H54 (cell line): ENCODE data around the gene GYG2.
A peak's percentile ranks its signal among the peaks of the same experiment; 100 is the strongest.

ENCODE experiments used
- DNase-seq: peaks from one replicate; pipeline ENCODE4 v3.0.0; 2011; ENCODE audit warnings: low spot score, mixed read lengths; ENCODE audit not compliant: insufficient read length
- FAIRE-seq: peaks from 3 replicates; lab custom pipeline; 2011; peaks lifted over from hg19 to GRCh38; lab: Jason Lieb, UNC
- POLR2A ChIP-seq: IDR thresholded peaks from 2 replicates; pipeline ENCODE4 v1.6.1; 2011; ENCODE audit warnings: low read depth, mild to moderate bottlenecking, low read length

The GYG2 gene

DNA sequence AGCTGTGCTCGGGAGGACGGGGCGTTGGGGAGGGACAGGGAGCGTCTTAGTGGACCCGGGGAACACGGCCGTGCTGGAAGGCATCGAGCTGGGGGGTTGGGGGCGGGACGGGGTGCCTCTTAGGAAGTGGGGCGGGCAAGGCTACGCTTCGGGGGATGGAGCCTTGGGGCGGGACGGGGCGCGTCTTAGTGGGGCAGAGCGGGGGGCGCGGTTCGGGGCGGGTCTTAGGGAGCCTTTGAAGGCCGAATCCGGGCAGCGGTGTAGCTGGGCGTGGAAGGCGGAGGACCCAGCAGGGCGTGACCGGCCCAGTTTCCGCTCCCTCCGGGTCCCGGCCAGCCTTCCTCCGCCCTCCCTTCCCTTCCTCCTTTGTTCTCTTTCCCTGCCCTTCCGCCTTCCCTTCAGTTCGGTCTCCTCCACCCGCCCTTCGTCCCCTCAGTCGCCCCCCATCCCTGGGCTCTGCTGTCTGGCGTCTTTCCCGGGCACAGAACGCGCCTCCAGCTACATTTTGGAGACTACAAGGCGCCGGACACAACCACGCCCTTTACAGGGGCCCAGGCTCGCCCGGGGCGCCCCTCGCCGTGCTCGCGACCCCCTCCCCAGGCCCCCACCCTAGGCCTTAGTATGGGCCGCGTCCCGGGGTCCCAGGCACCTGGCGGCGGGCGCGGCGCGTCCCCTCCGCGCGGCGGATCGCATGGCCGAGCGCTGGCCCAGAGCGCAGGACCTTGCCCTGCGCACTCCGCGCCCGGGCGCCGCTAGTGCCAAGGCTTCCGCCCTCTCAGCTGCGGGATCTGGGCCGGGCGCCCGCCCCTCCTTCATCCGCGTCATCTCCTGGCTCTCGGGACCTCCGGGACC is 100.1 kb downstream of the GYG2 start, which contains the start of gene ARSD:
Gene ARSD (minus strand): TSS at position 757 of the 852 bp plus-strand sequence. CDS start 64 bp downstream, at position 693.
- FAIRE-seq (no peak), DNase-seq (peak; percentile 49)
- TF ChIP-seq POLR2A, result peak; percentile 70

DNA sequence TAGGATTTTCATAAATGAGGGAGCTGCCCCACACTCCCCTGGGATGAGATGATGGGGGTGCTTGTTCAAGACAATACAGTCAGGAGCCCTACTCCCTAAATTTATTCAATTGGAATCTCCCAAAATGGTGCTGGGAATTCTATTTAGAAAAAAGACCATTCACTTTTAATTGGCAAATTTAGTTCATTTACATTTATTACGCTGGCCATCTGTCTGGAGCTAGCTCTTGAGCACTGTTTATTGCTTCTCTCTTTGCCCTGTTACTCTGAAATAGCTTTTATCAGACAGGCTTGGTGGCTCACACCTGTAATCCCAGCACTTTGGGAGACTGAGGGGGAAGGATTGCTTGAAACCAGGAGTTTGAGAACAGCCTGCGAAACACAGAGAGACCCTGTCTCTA is 102.4 kb downstream of the GYG2 start:
- FAIRE-seq (no peak), DNase-seq (no peak)

DNA sequence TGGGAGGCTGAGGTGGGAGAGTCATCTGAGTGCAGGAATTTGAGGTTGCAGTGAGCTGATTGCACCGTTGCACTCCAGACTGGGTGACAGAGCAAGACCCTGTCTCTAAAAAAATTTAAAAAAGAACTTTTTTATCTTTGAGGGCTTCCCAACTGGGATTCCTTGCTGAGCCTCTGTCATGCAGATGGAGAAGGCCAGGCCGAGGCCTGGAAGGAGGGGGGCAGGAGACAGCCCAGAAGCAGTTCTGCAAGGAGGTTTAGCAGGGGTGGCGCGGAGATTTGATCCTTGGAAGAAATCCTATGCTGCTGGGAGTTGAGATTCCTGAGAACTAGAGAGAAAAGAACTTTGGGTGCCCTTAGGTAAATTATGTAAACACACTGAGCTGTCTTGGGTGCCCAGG is 102.9 kb downstream of the GYG2 start:
- DNase-seq (no peak), FAIRE-seq (no peak)
- no peak for TF ChIP-seq POLR2A

More for the DNA sequence above, 102.4 kb downstream of the GYG2 start:
- no peak for TF ChIP-seq POLR2A
